ENCODE data around the gene NFASC.
A peak's percentile ranks its signal among the peaks of the same experiment; 100 is the strongest.

The NFASC gene

DNA sequence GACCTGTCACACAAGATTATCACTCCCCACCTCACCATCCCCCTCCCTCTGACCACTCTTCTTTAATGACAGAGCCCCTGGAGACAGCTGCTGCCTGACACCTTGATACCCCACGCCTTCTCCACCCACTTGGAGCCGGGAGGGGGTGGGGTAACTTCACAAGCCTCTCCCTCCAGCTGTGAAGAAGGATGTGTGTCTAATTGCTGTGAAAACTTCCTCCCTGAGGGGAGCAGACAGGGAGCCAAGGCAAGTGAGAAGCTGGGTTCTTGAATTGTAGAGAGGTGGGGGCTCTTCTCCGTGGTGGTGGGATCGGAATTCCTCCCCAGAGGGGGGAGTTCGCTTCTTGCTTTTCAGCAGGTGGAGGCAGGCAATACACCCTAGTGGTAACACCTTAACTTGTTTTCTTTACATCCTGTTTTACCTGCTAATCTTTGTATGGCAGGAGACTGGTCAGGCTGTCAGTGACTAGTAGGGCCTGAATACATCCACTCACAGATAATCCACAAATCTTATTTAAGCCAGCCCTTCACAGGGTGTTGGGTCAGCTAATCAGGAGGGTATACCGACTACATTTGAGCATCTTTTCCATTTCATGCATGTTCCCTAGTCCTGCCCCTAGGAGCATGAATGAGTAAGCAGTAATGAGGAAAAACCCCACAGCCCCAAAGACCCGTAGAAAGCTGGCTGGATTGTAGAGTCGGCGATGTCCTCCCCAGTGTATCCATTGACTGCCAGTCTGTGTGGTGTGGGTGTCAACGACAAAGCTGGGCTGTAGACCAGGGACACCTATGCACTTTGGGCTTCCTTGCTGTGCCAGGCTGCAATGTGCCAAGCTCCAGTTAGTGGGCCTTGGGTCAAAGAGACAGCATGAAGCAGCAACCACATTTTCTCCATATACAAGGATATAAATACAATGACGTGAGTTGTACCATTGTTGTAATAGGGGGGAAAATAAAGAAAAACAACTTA is 57.3 kb downstream of the NFASC start:
- no peak for DNase-seq (ENCODE audit: low read depth in 1 of 2, low spot score in 1 of 2)

- no peak for DNase-seq (ENCODE audit: low read depth in 1 of 2, low spot score in 1 of 2)
Measured at GRCh38 chr1:204928671-204929486, 58.2 kb downstream of the NFASC start.

GRCh38 chr1:204929487-204930154 is 59.0 kb downstream of the NFASC start:
- no peak for DNase-seq (ENCODE audit: low read depth in 1 of 2, low spot score in 1 of 2)

- DNase-seq (ENCODE audit: low read depth in 1 of 2, low spot score in 1 of 2), result no peak
Measured at GRCh38 chr1:204930155-204930523, 59.5 kb downstream of the NFASC start.

- DNase-seq (ENCODE audit: low read depth in 1 of 2, low spot score in 1 of 2), result no peak
Measured at GRCh38 chr1:204931313-204931712, 60.7 kb downstream of the NFASC start.

DNA sequence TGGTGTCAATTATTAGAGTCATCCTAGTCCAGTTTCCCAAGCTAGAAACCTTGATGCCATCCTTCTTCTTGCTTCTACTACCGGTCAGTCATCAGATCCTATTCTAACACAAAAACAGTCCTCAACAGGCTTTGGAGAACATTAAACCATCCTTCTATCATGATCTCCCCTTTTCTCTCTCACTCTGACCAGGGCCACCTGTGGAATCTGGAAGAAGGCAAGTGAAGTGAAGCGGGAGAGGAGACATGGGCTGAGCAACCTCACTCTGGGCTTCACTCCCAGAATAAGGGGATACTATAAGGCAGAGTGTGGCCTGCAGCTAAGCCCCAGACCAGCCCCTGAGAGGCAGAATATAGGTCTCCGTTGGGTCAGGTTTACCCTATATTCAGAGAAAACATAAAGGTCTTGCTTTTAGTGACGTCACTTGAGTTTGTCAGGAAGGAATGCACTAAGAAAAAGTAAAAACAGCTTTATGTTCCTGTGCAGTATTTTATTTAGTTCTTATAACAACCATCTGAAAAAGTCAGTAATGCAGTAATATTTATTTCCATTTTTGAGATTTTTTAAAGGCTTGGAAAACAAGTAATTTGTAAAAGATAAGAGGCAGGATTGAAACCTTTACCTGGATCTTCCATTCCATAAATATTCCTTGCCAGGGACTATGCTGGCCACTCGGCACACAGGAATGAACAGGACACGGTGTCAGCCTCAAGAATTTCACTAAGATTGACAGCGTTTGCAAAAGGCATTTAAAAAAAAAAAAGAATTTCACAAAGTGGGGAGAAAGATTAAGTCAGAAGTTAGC is 61.3 kb downstream of the NFASC start:
- no peak for DNase-seq (ENCODE audit: low read depth in 1 of 2, low spot score in 1 of 2)

DNA sequence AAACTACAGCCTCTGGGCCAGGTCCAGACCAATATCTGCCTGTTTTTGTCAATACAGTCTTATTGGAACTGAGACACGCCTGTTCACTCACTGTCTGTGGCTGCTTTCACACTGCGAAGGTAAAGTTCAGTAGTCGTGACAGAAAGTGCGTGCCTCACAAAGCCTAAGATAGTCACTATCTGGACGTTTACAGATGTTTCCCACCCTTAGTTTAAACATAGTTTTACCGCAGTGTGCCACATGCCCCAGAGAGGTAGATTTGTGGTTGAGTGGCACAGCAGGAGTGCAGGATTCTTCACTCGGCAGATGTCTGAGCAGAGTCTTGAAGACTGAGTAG is 61.9 kb downstream of the NFASC start:
- no peak for DNase-seq (ENCODE audit: low read depth in 1 of 2, low spot score in 1 of 2)

- DNase-seq (ENCODE audit: low read depth in 1 of 2, low spot score in 1 of 2), result no peak
Measured at GRCh38 chr1:204935155-204935554, 64.5 kb downstream of the NFASC start.

GRCh38 chr1:204936765-204937164 is 66.1 kb downstream of the NFASC start:
- DNase-seq (ENCODE audit: low read depth in 1 of 2, low spot score in 1 of 2), result no peak

- DNase-seq (ENCODE audit: low read depth in 1 of 2, low spot score in 1 of 2), result no peak
Measured at GRCh38 chr1:204937901-204938300, 67.2 kb downstream of the NFASC start.

DNA sequence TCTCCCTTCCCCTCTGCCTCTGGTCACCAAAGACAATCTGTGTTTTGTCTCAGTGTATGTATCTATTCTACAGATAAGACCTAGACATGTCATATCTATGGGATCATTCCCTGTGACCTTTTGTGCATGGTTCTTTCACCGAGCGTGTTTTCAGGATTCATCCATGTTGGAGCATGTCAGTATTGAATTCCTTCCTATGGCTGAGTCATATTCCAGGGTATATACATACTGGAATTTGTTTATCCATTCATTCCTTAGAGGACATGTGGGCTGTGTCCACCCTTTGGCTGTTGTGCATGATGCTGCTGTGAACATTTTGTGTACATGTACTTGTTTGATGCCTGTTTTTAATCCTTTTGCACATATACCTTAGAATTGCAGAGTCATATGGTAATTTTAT is 69.9 kb downstream of the NFASC start:
- DNase-seq (ENCODE audit: low read depth in 1 of 2, low spot score in 1 of 2), result no peak

DNA sequence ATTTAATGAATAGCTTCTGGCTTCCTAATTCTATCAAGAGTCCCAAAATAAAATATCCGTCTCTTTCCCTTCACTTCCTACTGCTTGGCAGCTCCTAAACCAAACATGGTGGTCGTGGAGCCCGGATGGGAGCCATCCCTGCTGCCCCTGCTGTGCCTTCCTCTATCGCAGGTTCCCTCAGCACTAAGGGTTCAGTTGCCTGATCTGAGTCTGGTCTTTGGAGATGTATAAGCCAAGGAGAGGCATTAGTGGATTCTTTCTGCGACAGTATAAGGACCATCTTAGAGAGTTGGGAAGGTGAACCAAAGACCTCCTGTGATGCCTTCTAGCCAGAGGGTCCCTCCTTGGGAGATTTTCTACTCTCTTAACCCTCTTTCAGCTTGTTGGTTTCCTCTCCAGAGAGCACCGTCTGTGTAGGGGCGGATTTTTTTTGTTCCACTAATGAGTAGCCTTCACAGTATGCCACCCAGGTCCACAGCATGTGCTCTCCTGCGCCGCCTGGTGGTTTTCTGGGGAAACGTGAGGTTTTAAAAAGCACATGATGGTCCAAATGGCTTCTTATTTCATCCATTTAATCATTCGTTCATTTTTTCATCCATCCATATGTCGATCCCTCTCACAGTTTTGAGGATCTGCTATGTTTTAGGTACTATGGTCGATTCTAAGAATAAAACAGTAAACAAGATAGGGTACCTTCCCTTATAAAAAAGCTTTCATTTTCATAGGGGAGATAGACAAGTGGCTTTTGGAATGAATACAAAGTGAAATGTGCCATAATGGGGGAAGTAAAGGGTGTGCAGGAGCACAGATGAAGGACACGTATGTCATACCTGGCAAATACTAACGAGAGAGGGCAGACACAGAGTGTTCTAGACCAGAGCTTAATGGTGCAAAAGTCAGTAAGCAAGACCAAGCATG is 71.0 kb downstream of the NFASC start:
- DNase-seq (ENCODE audit: low read depth in 1 of 2, low spot score in 1 of 2), result peak in 1 of 2 donors; percentile 23

DNA sequence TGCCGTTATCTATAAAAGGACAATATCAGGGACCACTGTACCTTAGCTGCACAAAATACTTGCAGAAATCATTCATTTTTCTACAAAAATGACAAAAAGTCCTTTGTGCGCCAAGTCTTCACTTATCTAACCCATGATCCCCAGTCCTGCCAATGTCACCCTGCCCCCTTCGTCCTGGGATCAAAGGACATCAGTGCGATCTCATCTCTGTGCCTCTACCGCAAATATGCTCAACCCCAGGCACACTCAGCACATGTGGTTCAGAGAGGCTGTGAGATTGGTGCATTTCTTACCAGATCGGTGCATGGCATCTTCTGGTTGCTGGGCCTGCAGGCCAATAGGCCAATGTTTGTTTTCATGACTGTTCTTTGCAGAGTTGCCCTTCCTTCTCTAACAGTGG is 72.8 kb downstream of the NFASC start:
- DNase-seq (ENCODE audit: low read depth in 1 of 2, low spot score in 1 of 2), result no peak

- DNase-seq (ENCODE audit: low read depth in 1 of 2, low spot score in 1 of 2), result no peak
Measured at GRCh38 chr1:204944662-204945061, 74.0 kb downstream of the NFASC start.

GRCh38 chr1:204945565-204945977 is 74.9 kb downstream of the NFASC start:
- no peak for DNase-seq (ENCODE audit: low read depth in 1 of 2, low spot score in 1 of 2)

- no peak for DNase-seq (ENCODE audit: low read depth in 1 of 2, low spot score in 1 of 2)
Measured at GRCh38 chr1:204946640-204947039, 76.0 kb downstream of the NFASC start.

DNA sequence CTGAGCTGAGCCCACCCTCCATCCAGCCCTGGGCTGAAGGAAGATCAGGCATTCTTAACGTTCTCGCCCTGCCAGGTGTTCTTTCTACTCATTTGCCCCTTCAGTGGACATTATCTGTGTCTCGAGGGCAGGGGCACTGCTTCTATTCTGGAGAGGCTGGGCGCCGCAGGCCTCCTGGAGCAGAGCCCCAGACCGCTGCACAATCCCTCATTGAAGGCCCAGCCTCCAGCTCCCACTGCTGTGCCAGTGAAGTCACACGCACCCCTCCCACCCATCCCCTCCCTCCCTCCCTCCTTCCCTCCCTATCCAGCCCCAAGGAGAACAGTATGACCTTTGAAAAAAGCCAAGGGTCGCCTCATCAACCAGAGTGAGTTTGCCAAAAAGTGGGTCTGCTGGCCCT is 76.7 kb downstream of the NFASC start:
- no peak for DNase-seq (ENCODE audit: low read depth in 1 of 2, low spot score in 1 of 2)

GRCh38 chr1:204947747-204948146 is 77.1 kb downstream of the NFASC start:
- DNase-seq (ENCODE audit: low read depth in 1 of 2, low spot score in 1 of 2), result no peak

DNA sequence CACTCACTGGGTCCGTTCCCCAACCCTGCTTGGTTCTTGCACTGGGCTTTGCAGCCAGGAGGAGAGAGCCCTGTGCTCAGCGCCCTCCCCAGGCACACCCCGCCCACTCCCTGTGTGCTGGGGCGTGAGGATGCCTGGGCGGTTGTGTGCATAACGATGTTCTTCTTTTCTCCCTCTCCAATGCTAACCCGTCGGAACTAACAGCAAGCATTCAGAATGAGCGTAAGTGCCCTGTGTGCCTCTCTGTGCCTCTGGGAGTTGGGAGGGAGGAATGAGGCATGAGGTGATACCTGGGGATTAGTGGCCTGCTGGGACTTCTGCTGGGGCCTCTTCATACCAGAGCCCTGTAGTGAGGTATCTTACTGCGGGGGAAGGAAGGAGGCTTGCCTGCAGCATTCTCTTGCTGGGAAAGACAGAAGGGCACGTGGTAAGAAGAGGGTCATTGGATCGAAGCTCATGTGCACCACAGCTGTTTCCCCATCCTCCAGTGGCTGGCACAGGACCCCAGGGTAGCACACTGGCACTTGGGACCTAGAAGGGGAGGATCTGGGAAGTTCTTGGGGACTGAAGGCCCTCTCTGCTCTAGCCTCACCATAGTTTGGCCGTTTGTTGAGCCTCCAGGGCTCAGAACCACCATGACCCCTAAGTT is 79.8 kb downstream of the NFASC start:
- no peak for DNase-seq (ENCODE audit: low read depth in 1 of 2, low spot score in 1 of 2)
